Measurements from ENCODE around the gene TNS1.

TNS1 gene

GRCh38 chr2:217761645-217762277 is 241.0 kb downstream of the TNS1 start:
- DNase-seq = no peak
- Histone ChIP-seq H3K27ac (ENCODE audit: insufficient read depth, low read length, poor library complexity, severe bottlenecking) (no peak overlapping the region), H3K4me3 (ENCODE audit: insufficient read depth, low read depth, low read length, poor library complexity, severe bottlenecking) (no peak overlapping the region), H3K36me3 (ENCODE audit: control insufficient read depth, insufficient read depth, low read length) (no peaks in the 10 kb centered on the region), H3K27me3 (replicated peaks; ENCODE audit: control insufficient read depth, insufficient read depth, low read length, poor library complexity, severe bottlenecking) (peaks cover 3% of the 10 kb centered on the region), H3K9me3 (ENCODE audit: control insufficient read depth, low read length) (no peaks in the 10 kb centered on the region), H3K4me1 (ENCODE audit: control insufficient read depth, insufficient read depth, low read length, poor library complexity, severe bottlenecking) (no peaks in the 10 kb centered on the region)

- H3K27me3 ChIP-seq (replicated peaks; ENCODE audit: control insufficient read depth, insufficient read depth, low read length, poor library complexity, severe bottlenecking) = peaks cover 3% of the 10 kb centered on the region
- no peak overlapping the region for H3K27ac ChIP-seq (ENCODE audit: insufficient read depth, low read length, poor library complexity, severe bottlenecking)
- no peaks in the 10 kb centered on the region for H3K4me1 ChIP-seq (ENCODE audit: control insufficient read depth, insufficient read depth, low read length, poor library complexity, severe bottlenecking)
- H3K36me3 ChIP-seq (ENCODE audit: control insufficient read depth, insufficient read depth, low read length) = no peaks in the 10 kb centered on the region
- no peak overlapping the region for H3K4me3 ChIP-seq (ENCODE audit: insufficient read depth, low read depth, low read length, poor library complexity, severe bottlenecking)
- H3K9me3 ChIP-seq (ENCODE audit: control insufficient read depth, low read length) = no peaks in the 10 kb centered on the region
- no peak for DNase-seq
Measured at GRCh38 chr2:217759991-217760390, 242.8 kb downstream of the TNS1 start.

GRCh38 chr2:217757108-217757463 is 245.7 kb downstream of the TNS1 start:
- Histone ChIP-seq H3K27ac (ENCODE audit: insufficient read depth, low read length, poor library complexity, severe bottlenecking) (no peak overlapping the region), H3K4me1 (ENCODE audit: control insufficient read depth, insufficient read depth, low read length, poor library complexity, severe bottlenecking) (no peaks in the 10 kb centered on the region), H3K9me3 (ENCODE audit: control insufficient read depth, low read length) (no peaks in the 10 kb centered on the region), H3K4me3 (ENCODE audit: insufficient read depth, low read depth, low read length, poor library complexity, severe bottlenecking) (no peak overlapping the region), H3K36me3 (ENCODE audit: control insufficient read depth, insufficient read depth, low read length) (no peaks in the 10 kb centered on the region), H3K27me3 (replicated peaks; ENCODE audit: control insufficient read depth, insufficient read depth, low read length, poor library complexity, severe bottlenecking) (no peaks in the 10 kb centered on the region)
- no peak for DNase-seq

- H3K27me3 ChIP-seq (replicated peaks; ENCODE audit: control insufficient read depth, insufficient read depth, low read length, poor library complexity, severe bottlenecking) = no peaks in the 10 kb centered on the region
- H3K27ac ChIP-seq (ENCODE audit: insufficient read depth, low read length, poor library complexity, severe bottlenecking) = no peak overlapping the region
- H3K4me3 ChIP-seq (ENCODE audit: insufficient read depth, low read depth, low read length, poor library complexity, severe bottlenecking) = peak overlapping the region; percentile 22
- no peaks in the 10 kb centered on the region for H3K4me1 ChIP-seq (ENCODE audit: control insufficient read depth, insufficient read depth, low read length, poor library complexity, severe bottlenecking)
- no peaks in the 10 kb centered on the region for H3K9me3 ChIP-seq (ENCODE audit: control insufficient read depth, low read length)
- DNase-seq = peak in 2 of 3 donors; percentile 15 to 38
- H3K36me3 ChIP-seq (ENCODE audit: control insufficient read depth, insufficient read depth, low read length) = no peaks in the 10 kb centered on the region
Measured at GRCh38 chr2:217756375-217757107, 246.3 kb downstream of the TNS1 start.

- Histone ChIP-seq H3K27me3 (replicated peaks; ENCODE audit: control insufficient read depth, insufficient read depth, low read length, poor library complexity, severe bottlenecking) (no peaks in the 10 kb centered on the region), H3K4me1 (ENCODE audit: control insufficient read depth, insufficient read depth, low read length, poor library complexity, severe bottlenecking) (no peaks in the 10 kb centered on the region), H3K36me3 (ENCODE audit: control insufficient read depth, insufficient read depth, low read length) (no peaks in the 10 kb centered on the region), H3K4me3 (ENCODE audit: insufficient read depth, low read depth, low read length, poor library complexity, severe bottlenecking) (no peak overlapping the region), H3K9me3 (ENCODE audit: control insufficient read depth, low read length) (no peaks in the 10 kb centered on the region), H3K27ac (ENCODE audit: insufficient read depth, low read length, poor library complexity, severe bottlenecking) (no peak overlapping the region)
- no peak for DNase-seq
Measured at GRCh38 chr2:217755027-217755745, 247.6 kb downstream of the TNS1 start.

- no peaks in the 10 kb centered on the region for H3K36me3 ChIP-seq (ENCODE audit: control insufficient read depth, insufficient read depth, low read length)
- no peak overlapping the region for H3K27ac ChIP-seq (ENCODE audit: insufficient read depth, low read length, poor library complexity, severe bottlenecking)
- no peaks in the 10 kb centered on the region for H3K4me1 ChIP-seq (ENCODE audit: control insufficient read depth, insufficient read depth, low read length, poor library complexity, severe bottlenecking)
- H3K27me3 ChIP-seq (replicated peaks; ENCODE audit: control insufficient read depth, insufficient read depth, low read length, poor library complexity, severe bottlenecking) = no peaks in the 10 kb centered on the region
- DNase-seq = no peak
- H3K4me3 ChIP-seq (ENCODE audit: insufficient read depth, low read depth, low read length, poor library complexity, severe bottlenecking) = no peak overlapping the region
- H3K9me3 ChIP-seq (ENCODE audit: control insufficient read depth, low read length) = no peaks in the 10 kb centered on the region
Measured at GRCh38 chr2:217753460-217754200, 249.2 kb downstream of the TNS1 start.

GRCh38 chr2:217752714-217753459 is 249.9 kb downstream of the TNS1 start:
- Histone ChIP-seq H3K27me3 (replicated peaks; ENCODE audit: control insufficient read depth, insufficient read depth, low read length, poor library complexity, severe bottlenecking) (no peaks in the 10 kb centered on the region), H3K4me1 (ENCODE audit: control insufficient read depth, insufficient read depth, low read length, poor library complexity, severe bottlenecking) (no peaks in the 10 kb centered on the region), H3K27ac (ENCODE audit: insufficient read depth, low read length, poor library complexity, severe bottlenecking) (no peak overlapping the region), H3K4me3 (ENCODE audit: insufficient read depth, low read depth, low read length, poor library complexity, severe bottlenecking) (no peak overlapping the region), H3K36me3 (ENCODE audit: control insufficient read depth, insufficient read depth, low read length) (no peaks in the 10 kb centered on the region), H3K9me3 (ENCODE audit: control insufficient read depth, low read length) (no peaks in the 10 kb centered on the region)
- no peak for DNase-seq

GRCh38 chr2:217751952-217752351 is 250.8 kb downstream of the TNS1 start:
- H3K9me3 ChIP-seq (ENCODE audit: control insufficient read depth, low read length) = no peaks in the 10 kb centered on the region
- H3K27me3 ChIP-seq (replicated peaks; ENCODE audit: control insufficient read depth, insufficient read depth, low read length, poor library complexity, severe bottlenecking) = no peaks in the 10 kb centered on the region
- H3K4me3 ChIP-seq (ENCODE audit: insufficient read depth, low read depth, low read length, poor library complexity, severe bottlenecking) = no peak overlapping the region
- no peaks in the 10 kb centered on the region for H3K4me1 ChIP-seq (ENCODE audit: control insufficient read depth, insufficient read depth, low read length, poor library complexity, severe bottlenecking)
- DNase-seq = no peak
- H3K27ac ChIP-seq (ENCODE audit: insufficient read depth, low read length, poor library complexity, severe bottlenecking) = no peak overlapping the region
- H3K36me3 ChIP-seq (ENCODE audit: control insufficient read depth, insufficient read depth, low read length) = no peaks in the 10 kb centered on the region

GRCh38 chr2:217751192-217751591 is 251.6 kb downstream of the TNS1 start:
- Histone ChIP-seq H3K4me3 (ENCODE audit: insufficient read depth, low read depth, low read length, poor library complexity, severe bottlenecking) (no peak overlapping the region), H3K36me3 (ENCODE audit: control insufficient read depth, insufficient read depth, low read length) (no peaks in the 10 kb centered on the region), H3K27ac (ENCODE audit: insufficient read depth, low read length, poor library complexity, severe bottlenecking) (no peak overlapping the region), H3K9me3 (ENCODE audit: control insufficient read depth, low read length) (no peaks in the 10 kb centered on the region), H3K27me3 (replicated peaks; ENCODE audit: control insufficient read depth, insufficient read depth, low read length, poor library complexity, severe bottlenecking) (no peaks in the 10 kb centered on the region), H3K4me1 (ENCODE audit: control insufficient read depth, insufficient read depth, low read length, poor library complexity, severe bottlenecking) (no peaks in the 10 kb centered on the region)
- DNase-seq = no peak

Data from effector memory CD4-positive, alpha-beta T cell (primary cell).